ENCODE results near the gene CDCA8.

- no peak for TF ChIP-seq CTCF (IDR thresholded peaks at IDR 0.05; ENCODE audit: low read length)
- no peak for TF ChIP-seq EZH2 (IDR thresholded peaks at IDR 0.05; ENCODE audit: borderline replicate concordance, low read length)
Measured at GRCh38 chr1:37660664-37661063, 31.7 kb upstream of the CDCA8 start.

All from OCI-LY1 (cell line).